Stimulated activated CD4-positive, alpha-beta T cell treated with anti-CD3 and anti-CD28 coated beads, Interleukin-1b, Interleukin-23, amount 100 ng/mL, for 48 hours (primary cell): ENCODE results near the gene ZNF43.
"Not testable (repeated sequence)": the region's sequence is repeated elsewhere in the genome, so short reads cannot be mapped to it uniquely, and the experiment has no call there.

Source experiments
- DNase-seq: peaks from one replicate; pipeline ENCODE4 v3.0.0-alpha.2; 2020

Gene ZNF43

DNA sequence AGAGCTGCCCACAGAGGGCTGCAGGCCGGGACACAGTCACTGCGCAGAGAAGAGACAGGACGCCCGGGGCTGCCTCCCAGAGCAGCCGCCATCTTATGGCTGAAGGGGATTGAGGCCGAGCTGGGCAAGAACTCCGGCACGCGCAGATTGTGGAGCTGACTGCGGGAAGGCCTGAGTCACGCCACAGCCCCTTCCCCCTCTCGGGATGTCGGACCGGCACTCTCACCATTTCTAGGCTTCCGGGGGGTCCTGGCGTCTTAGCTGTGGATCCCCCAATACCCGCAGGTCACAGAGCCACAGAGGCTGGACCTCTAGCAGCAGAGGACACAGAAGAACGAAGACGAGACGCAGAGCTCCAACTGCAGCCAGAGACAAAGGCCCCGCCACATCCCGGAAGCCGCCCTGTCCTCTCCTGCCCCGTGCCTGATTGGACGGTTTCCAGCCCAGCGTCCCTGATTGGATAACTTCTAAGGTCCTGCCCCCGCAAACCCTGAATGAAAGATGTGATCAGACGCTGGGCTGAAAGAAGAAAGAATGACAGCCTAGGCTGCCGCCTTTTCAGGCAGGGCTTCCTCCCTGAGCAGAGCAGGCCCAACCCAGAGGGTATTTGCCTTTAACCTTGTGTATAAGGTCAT is at the start of gene ZNF43:
Gene ZNF43, minus strand, starts transcription at position 373 of the 635 bp plus-strand sequence. Its CDS starts 144 bp downstream, at position 229.
- peak; percentile 95 for DNase-seq

DNA sequence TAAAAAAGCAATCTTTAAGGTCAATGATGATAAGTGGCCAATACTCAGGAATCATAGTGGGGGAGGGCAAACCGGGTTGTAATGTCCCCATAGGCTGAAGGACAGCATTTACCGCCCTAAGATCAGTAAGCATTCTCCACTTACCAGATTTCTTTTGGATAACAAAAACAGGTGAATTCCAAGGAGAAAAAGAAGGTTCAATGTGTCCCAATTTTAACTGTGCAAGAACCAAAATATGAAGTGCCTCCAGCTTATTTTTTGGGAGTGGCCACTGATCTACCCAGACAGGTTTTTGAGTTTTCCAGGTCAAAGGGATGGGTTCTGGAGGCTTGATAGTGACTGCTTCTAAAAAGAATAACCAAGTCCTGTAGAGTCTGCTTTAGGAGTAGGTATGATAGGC is 49.5 kb upstream of the ZNF43 start:
- not testable (repeated sequence) for DNase-seq

DNA sequence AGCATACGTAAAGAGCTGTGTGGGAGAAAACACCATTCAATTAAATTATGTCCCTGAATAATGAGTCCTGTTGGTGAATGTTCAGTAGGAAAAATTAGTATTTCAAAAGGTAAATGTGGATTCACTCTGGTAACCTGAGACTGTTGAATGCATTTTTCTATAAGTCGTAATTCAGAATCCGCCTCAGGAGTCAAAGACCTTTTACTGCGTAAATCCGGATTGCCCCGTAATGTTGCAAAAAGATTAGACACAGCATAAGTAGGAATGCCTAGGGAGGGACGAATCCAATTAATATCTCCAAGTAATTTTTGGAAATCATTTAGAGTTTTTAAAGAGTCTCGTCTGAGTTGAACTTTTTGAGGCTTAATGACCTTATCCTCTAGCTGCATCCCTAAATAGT is 48.8 kb upstream of the ZNF43 start:
- not testable (repeated sequence) for DNase-seq

DNA sequence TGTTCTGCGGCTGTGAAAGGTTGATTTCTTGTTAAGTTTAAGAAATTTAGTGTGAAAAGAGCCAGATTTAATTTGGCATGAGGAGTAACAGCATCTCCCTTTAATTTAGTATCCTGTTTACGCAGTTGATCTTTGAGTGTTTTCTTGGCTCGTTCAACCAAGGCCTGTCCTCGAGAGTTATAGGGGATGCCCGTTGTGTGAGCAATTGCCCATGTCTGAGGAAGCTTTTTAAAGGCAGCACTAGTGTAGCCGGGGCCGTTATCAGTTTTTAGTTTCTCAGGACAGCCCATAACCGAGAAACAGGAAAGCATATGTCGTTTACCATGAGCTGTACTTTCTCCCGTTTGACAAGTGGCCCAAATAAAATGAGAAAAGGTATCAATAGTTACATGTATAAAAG is 47.5 kb upstream of the ZNF43 start:
- DNase-seq: no peak

DNA sequence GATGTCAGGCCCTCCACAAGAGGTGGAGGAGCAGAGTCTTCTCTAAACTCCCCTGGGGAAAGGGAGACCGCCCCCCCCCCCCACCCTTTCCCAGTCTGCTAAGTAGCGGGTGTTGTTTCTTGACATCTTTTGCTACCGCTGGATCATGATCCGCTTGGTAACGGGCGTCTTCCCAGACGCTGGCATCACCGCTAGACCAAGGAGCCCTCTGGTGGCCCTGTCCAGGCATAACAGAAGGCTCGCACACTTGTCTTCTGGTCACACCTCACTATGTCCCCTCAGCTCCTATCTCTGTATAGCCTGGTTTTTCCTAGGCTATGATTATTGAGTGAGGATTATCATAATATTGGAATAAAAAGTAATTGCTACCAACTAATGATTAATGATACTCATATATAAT is 44.8 kb upstream of the ZNF43 start:
- peak; percentile 7 for DNase-seq

DNA sequence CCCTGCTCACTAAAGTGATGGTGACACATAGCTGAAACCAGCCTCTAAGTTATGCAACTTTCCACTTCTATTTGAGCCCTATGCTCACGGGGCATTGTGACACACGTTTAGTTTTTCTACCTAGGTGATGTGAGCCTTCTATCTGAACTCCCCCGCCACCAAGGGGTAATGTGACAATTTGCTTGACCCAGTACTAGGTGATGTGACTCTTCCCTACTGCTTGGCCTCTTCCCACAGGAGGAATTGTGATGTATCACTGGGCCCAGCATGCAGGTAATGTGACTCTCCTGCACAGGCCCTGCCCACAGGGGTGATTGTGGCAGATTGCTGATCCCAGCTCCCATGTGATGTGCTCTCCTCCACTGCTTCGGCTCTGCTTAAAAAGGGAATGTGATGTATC is 42.7 kb upstream of the ZNF43 start:
- no peak for DNase-seq

DNA sequence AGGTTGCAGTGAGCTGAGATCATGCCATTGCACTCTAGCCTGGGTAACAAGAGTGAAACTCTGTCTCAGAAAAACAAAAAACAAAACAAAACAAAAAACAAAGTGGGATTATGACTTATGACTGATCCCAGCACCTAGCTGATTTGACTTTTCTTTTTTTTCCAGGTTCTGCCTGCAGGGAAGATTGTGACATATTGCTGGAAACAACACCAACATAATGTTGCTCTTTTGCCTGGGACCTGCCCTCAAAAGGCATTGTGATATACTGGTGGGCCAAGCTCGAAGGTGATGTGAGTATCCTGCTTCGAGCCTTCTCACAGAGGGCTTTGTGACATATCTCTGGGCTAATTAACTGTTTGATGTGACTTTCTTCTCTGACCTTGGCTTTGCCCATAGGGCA is 42.0 kb upstream of the ZNF43 start:
- DNase-seq: no peak

DNA sequence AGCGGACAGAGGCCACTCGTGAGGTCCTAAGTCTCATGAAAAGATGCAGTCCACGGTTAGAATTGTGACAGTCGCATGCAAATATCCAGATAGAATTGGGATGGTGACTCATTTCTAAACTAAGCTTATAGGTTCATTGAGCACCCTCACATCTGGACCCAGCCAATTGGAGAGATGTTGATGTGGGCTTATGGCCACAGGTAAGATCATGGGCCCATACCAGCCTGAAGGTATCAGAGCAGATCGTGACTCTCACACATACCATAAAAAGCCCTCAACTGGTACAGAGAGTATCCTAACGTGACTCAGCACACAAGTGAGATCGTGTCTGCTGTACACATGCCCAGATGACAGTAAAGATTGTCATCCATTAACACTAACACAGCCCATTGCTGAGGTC is 40.6 kb upstream of the ZNF43 start:
- DNase-seq: not testable (repeated sequence)

DNA sequence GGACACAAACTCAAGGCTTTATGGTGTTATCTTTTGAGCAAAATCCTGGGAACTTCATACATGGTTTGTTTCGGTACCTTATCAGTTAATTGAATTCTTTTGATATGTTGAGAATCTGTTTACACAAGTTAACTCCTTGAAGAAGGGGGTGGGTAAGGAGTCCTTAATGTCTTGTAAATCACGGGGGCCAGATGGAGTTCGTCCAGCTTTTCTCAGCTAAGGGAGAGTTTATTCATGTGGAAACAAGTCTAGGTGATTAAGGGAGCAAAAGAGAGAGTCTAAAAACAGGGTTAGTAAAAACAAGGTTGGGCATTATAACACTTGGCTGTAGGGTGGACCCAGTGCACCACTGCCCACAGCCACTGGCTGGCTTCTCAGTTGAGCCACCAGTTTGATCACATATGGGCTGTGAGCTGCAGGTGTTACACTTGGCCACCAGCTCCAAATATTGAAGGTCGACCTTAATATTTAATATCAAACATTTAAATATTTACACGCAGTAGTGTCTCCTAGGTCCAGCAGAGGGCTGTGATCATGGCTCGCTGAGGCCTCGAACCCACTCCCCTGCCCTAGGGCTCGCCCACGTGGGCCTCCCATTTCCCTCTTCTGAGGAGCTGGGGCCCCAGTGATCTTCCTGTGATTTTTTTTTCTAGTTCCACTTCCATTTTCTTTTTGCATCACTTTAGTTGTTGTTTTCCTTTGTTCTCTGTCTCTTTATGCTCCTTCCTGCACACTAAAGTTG is 21.0 kb upstream of the ZNF43 start:
- no peak for DNase-seq

DNA sequence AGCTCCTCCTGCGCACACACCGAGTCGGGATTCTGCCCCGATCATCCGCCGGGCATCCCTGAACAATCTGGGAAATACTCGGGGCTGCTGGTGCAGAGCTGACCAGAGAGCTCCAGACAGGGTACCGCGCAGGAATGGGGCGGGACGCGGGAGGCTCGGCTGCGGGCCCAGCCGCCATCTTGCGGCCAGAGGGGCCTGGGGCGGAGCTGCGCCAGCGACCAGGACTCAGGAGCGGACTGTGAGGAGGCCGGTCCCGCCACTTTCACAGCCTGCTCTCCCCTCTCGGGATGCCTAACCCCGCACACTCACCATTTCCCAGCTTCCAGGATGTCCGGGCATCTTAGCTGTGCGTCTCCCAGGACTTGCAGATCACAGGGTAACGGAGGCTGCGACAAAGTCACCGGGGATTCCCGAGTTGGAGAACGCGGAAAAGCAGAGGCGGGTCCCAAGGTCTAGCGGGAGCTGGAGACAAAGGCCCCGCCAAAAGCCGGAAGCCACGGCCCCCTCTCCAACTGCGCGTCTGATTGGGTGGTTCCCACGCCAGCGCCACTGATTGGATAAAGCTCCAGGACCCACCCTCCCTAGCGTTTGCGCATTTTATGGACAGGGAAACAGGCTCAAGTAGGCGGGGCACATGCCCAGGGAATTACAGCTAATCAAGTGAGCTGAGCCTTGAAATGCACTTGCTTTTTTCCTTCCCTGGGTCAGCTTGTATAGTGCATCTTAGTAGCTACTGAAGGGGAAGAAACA is 15.8 kb upstream of the ZNF43 start:
- peak; percentile 93 for DNase-seq

DNA sequence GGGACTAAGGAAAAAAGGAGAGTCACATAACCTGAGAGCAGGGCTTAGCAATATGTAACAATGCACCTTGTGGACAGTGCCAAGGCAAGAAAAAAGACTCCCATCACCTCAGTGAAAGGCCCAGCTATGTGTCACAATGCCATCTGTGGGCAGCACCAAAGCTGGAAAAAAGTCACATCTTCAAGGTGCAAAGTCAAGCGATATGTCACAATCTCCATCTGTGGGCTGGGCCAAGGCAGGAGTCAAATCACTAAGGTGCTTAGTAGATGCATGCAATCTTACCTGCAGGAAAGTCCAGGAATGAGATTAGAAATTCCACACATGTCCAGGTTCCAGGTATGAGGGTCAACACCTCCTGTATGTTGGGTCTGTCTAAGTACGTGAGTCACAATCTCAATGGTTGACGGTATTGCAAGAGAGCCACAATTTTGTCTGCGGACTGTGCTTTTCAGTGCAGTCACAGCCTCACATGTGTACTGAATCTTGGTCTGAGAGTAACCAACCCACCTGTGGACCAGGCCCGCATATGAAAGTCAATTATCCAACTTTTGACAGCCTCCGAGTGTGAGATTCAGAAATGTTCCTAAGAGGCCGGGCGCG is 14.8 kb upstream of the ZNF43 start:
- peak; percentile 30 for DNase-seq

DNA sequence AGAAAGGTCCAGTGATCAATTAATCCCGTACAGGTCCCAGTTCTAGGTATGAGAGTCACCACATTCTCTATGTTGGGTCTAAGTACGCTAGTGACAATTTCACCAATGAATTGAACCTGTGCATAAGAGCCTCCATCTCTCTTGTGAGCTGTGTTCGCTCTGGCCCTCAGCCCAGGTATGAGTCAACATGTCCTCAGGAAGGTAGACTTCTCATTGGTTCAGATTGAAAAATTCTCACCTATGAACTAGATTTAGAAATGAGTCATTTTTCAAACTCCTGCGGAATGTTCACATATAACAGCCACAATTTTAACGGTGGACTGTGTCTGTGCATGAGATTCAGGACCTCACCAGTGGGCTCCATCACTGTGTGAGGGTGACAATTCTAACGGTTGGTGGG is 12.7 kb upstream of the ZNF43 start:
- DNase-seq: no peak

DNA sequence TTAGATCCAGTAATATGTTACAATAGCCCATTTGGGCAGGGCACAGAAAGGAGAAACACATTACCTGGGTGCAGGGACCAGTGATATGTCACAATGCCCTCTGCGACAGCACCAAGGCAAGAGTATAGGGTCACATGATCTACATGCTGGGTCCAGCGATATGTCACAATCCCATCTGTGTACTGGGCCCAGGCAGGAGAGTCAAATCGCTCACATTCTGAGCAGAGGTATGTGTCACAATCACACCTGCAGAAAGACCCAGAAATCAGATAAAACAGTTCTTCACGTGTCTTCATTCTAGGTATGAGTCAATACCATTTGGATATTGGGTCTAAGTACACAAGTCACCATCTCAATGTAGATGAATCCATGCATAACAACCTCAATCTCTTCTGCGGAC is 7.1 kb upstream of the ZNF43 start:
- DNase-seq: no peak

DNA sequence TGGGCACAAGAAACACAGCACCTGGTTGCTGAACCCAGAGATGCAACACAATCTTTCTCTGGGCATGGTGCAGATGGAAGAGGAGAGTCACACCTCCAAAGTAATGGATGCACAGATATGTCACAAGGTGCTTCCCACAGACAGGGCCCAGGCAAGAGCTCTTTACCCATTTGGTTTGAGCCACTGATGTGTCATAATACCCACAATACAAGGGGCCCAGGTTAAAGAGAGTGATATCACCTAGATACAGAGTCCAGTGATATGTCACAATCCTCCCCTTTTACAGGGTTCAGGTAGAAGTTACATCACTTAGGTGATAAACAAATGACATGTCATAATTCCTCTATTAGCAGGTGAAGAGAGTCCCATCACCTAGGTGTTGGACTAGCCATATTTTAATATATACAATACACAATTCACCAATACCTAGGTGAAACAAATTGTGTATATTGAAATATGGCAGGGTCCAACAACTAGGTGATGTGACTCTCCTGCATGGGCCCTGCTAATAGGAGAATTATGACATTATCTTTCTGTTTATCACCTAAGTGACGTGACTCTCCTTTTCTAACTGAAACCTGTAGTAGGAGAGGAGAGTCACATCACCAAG is 5.6 kb upstream of the ZNF43 start:
- DNase-seq: no peak

DNA sequence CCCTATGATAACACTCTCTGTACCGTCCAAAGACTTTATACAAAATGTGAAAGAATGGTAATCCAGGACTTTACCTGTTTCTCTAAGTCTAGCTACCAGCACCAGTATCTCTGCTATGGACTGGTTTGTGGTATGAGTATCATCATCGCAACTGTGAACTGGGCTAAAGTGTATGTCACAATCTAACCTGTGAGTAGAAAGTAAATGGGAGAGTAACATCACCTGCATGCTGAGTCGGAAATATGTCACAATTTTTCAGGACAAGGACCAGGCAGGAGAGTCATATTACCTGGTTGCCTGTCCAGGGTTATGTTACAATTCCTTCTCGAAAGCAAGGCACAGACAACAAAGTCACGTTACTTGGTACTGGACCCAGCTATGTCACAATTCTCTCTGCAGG is 5.1 kb upstream of the ZNF43 start:
- DNase-seq: no peak

DNA sequence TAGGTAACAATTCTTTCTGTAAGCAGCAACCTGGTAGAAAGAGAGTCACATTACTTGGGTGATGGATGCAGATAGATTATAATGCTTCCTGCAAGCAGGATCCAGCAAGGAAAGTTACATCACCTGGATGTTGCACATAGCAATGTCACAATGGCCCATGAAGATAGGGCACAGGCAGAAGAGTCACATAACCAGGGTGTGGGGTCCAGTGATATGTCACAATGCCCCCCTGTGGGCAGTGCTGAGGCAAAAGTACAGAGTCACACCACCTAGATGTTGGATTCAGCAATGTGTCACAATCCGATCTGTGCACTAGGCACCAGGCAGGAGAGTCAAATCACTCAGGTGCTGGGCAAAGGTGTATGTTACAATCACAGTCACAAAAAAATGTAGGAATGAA is 4.0 kb upstream of the ZNF43 start:
- DNase-seq: no peak

DNA sequence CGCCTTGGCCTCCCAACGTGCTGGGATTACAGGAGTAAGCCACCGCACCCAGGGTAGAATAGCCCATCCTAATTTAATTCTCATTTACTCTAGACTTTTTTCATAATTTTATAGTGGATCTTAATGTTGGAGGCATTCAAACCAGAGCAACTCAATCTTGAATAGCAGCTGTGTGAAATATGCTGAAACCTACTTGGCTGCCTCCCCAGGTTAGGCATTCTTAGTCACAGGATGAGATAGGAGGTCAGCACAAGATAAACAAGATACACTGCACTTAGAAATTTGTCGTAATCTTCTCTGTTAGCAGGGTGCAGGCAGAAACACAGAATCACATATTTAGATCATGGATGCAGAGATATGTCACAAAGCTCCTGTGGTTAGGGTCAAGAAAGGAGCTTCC is 2.7 kb upstream of the ZNF43 start:
- no peak for DNase-seq

DNA sequence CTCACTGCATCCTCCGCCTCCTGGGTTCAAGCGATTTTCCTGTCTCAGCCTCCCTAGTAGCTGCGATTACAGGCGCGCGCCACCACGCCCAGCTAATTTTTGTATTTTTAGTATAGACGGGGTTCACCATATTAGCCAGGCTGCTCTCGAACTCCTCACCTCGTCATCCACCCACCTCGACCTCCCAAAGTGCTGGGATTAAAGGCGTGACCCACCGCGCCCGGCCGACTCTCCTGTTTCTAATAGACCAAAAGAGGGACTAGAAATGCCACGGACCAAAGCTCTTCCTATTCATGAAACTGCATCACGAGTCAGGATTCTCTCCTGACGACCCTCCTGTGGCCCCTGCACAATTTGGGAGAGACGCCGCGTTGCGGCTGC is 563 bp downstream of the ZNF43 start:
- DNase-seq: no peak

DNA sequence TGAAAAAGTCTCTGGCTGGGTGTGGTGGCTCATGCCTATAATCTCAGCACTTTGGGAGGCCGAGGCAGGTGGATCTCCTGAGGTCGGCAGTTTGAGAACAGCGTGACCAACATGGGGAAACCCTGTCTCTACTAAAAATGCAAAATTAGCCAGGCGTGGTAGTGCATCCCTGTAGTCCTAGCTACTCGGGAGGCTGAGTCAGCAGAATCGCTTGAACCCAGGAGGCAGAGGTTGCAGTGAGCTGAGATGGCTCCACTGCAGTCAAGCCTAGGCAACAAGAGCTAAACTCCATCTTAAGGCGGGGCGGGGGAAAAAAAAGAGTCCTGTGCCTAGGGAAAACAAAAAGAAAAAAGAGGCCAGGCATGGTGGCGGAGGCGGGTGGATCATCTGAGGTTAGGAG is 2.2 kb downstream of the ZNF43 start:
- no peak for DNase-seq

DNA sequence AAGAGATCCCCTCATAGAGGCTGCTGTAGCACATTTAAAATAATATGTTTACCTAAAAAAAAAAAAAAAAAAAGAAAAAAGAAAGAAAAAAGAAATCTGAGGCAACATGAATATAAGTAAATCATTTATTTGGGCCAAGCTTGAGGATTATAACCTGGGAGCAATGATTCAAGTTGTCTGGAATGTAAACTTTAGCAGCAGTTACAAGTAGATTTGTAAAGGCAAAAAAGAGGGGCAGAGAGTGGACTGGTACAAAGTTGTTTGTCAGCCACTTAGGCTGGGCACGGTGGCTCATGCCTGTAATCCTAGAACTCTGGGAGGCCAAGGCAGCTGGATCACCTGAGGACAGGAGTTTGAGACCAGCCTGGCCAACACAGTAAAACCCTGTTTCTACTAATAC is 11.3 kb downstream of the ZNF43 start:
- no peak for DNase-seq

DNA sequence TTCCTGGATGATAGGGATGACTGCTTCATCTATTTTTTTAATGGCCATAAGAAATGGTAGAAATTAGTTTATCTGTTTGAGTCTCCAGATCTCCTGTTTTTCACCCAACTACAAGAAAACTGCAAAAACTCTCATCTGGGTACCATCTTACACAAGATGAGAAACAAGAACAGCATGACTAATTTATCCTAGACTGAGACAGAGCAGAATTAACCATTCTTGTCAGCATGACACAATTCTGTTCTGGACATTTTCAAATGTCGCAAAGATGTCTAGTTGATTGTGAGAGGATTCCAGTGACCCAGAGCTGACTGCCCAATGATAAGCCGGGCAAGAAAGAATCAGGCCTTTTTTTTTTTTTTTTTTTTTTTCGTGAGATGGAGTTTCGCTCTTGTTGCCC is 12.8 kb downstream of the ZNF43 start:
- DNase-seq: no peak

DNA sequence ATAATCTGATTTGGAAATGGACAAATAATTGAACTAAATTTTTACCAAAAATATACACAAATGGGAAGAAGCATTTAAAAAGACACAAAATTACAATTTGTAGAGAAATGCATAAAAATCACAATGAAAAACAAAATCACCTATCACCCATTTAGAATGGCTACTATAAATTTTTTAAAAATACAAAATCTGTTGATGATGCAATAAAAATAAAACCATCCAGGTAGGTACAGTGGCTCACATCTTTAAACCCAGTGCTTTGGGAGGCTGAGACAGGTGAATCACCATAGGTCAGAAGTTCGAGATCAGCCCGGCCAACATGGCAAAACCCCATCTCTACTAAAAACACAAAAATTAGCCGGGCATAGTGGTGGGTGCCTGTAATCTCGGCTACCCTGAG is 23.5 kb downstream of the ZNF43 start:
- no peak for DNase-seq

DNA sequence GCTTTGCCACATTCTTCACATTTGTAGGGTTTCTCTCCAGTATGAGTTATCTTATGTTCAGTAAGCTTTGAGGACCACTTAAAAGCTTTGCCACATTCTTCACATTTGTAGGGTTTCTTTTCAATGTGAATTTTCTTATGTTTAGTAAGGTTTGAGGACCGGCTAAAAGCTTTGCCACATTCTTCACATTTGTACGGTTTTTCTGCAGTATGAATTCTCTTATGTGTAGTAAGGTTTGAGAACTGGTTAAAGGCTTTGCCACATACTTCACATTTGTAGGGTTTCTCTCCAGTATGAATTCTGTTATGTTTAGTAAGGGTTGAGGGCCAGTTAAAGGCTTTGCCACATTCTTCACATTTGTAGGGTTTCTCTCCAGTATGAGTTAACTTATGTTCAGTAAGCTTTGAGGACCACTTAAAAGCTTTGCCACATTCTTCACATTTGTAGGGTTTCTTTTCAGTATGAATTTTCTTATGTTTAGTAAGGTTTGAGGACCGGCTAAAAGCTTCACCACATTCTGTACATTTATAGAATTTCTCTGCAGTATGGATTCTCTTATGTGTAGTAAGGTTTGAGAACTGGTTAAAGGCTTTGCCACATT is 27.5 kb downstream of the ZNF43 start:
- DNase-seq: not testable (repeated sequence)
